K562 (cell line): ENCODE data around the gene PPCDC. TPM values are rescaled to one million over a fixed set of nuclear protein-coding genes. Genes with fewer than 3 reads are reported as not detected.

Source experiments
- CHD4 ChIP-seq: fragments of 200-600 bp; sonication (generic); IDR thresholded peaks from 3 replicates; pipeline ENCODE4 v1.6.1; 2012; ENCODE audit warnings: low read depth, mild to moderate bottlenecking, mixed read lengths, low read length, inconsistent platforms; ENCODE audit not compliant: insufficient read depth, insufficient replicate concordance, poor library complexity, severe bottlenecking
- HNRNPUL1 ChIP-seq: fragments of 200-400 bp; formaldehyde crosslinking; IDR thresholded peaks from 2 replicates; pipeline ENCODE4 v1.6.1; 2017; ENCODE audit warnings: low read length
- PHB2 ChIP-seq: fragments of 450-650 bp; IDR thresholded peaks from 2 replicates; pipeline ENCODE4 v1.6.1; 2017; ENCODE audit warnings: low read depth
- ZKSCAN3 ChIP-seq: fragments of 250-450 bp; sonication (Bioruptor Pico); IDR thresholded peaks from 2 replicates; pipeline ENCODE4 v1.4.0; 2020
- polyA plus RNA-seq, 8 experiments: library from polyadenylated mRNA; depleted of rRNA in 4 of 8; stranded (reverse) in 5 of 8; unstranded in 3 of 8; fragments of >200 nt; fragmentation: Nextera tagmentation in 2 of 8; fragmentation: Illumina TruSeq in 1 of 8; extraction: Ambion mirVana in 2 of 8; extraction: Trizol in 1 of 8; gene quantifications; 2 replicates each; pipeline versions ENCODE4 v1.2.1 to v1.2.3, GENCODE V29; 2011 to 2014; ENCODE audit warnings: inconsistent platforms in 1 of 8, missing spikeins in 1 of 8
- total RNA-seq, 7 experiments: library from RNA; depleted of rRNA in 6 of 7; stranded (reverse); fragments of >200 nt in 6 of 7; fragmentation: Illumina TruSeq in 2 of 7; extraction: Trizol in 2 of 7; gene quantifications; 2 replicates each; pipeline versions ENCODE4 v1.2.1 to v1.2.3, GENCODE V29; 2011 to 2021; ENCODE audit warnings: low replicate concordance in 1 of 7
- TF ChIP-seq, protein P1 (sequence below), 2 experiments: fragments of 450-650 bp; formaldehyde crosslinking in 1 of 2; IDR thresholded peaks; 2 replicates each; pipeline versions ENCODE4 v1.4.0 to v1.6.1; 2014 to 2020; ENCODE audit warnings: mild to moderate bottlenecking in 2 of 2, borderline replicate concordance in 1 of 2, low read depth in 1 of 2
- TF ChIP-seq, protein P2 (sequence below): sonication (generic); formaldehyde crosslinking; IDR thresholded peaks from 2 replicates; pipeline ENCODE4 v1.8.1; 2022; ENCODE audit warnings: missing genetic modification reagents

The PPCDC gene
- total and polyA plus RNA-seq, 9 of the 15 experiments (the other 6 are each of a cell fraction or from before 2014, with no cell fraction given): 10.9 to 53.6 (median 16.7) TPM

GRCh38 chr15:75070674-75071073 lies 47.3 kb downstream of the PPCDC start (continued):
- TF ChIP-seq, protein P1, sequence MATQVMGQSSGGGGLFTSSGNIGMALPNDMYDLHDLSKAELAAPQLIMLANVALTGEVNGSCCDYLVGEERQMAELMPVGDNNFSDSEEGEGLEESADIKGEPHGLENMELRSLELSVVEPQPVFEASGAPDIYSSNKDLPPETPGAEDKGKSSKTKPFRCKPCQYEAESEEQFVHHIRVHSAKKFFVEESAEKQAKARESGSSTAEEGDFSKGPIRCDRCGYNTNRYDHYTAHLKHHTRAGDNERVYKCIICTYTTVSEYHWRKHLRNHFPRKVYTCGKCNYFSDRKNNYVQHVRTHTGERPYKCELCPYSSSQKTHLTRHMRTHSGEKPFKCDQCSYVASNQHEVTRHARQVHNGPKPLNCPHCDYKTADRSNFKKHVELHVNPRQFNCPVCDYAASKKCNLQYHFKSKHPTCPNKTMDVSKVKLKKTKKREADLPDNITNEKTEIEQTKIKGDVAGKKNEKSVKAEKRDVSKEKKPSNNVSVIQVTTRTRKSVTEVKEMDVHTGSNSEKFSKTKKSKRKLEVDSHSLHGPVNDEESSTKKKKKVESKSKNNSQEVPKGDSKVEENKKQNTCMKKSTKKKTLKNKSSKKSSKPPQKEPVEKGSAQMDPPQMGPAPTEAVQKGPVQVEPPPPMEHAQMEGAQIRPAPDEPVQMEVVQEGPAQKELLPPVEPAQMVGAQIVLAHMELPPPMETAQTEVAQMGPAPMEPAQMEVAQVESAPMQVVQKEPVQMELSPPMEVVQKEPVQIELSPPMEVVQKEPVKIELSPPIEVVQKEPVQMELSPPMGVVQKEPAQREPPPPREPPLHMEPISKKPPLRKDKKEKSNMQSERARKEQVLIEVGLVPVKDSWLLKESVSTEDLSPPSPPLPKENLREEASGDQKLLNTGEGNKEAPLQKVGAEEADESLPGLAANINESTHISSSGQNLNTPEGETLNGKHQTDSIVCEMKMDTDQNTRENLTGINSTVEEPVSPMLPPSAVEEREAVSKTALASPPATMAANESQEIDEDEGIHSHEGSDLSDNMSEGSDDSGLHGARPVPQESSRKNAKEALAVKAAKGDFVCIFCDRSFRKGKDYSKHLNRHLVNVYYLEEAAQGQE (IDR thresholded peaks at IDR 0.05; ENCODE audit: borderline replicate concordance): no peak
- TF ChIP-seq, protein P1 (CRISPR knock-in tag; IDR thresholded peaks at IDR 0.05; ENCODE audit: low read depth): no peak
- TF ChIP-seq CHD4: no peak
- TF ChIP-seq ZKSCAN3: no peak
- no peak for TF ChIP-seq HNRNPUL1
- no peak for TF ChIP-seq PHB2
- TF ChIP-seq, protein P2, sequence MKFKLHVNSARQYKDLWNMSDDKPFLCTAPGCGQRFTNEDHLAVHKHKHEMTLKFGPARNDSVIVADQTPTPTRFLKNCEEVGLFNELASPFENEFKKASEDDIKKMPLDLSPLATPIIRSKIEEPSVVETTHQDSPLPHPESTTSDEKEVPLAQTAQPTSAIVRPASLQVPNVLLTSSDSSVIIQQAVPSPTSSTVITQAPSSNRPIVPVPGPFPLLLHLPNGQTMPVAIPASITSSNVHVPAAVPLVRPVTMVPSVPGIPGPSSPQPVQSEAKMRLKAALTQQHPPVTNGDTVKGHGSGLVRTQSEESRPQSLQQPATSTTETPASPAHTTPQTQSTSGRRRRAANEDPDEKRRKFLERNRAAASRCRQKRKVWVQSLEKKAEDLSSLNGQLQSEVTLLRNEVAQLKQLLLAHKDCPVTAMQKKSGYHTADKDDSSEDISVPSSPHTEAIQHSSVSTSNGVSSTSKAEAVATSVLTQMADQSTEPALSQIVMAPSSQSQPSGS (CRISPR knock-in tag): no peak
